UCSD-AML1 (cell line): ENCODE measurements around the gene SPPL3.

Source experiments
- DNase-seq: peaks from one replicate; lab custom pipeline; 2025; ENCODE audit not compliant: unreplicated experiment; lab: John Stamatoyannopoulos, UW

The SPPL3 gene

GRCh38 chr12:120879102-120879501, 25.1 kb downstream of the SPPL3 start:
- no peak for DNase-seq

GRCh38 chr12:120874547-120875245, 29.5 kb downstream of the SPPL3 start:
- no peak for DNase-seq

- no peak for DNase-seq
These were observed 30.9 kb downstream of the SPPL3 start for GRCh38 chr12:120873226-120873625.

GRCh38 chr12:120872487-120872886, 31.7 kb downstream of the SPPL3 start:
- peak; percentile 14 for DNase-seq

GRCh38 chr12:120870415-120870814, 33.7 kb downstream of the SPPL3 start:
- no peak for DNase-seq

- no peak for DNase-seq
These were observed 34.8 kb downstream of the SPPL3 start for GRCh38 chr12:120869376-120869775.

- DNase-seq: no peak
These were observed 38.0 kb downstream of the SPPL3 start for GRCh38 chr12:120866108-120866507.

GRCh38 chr12:120865098-120865497, 39.1 kb downstream of the SPPL3 start:
- no peak for DNase-seq

- DNase-seq: no peak
These were observed 41.5 kb downstream of the SPPL3 start for GRCh38 chr12:120862664-120863063.

GRCh38 chr12:120861074-120861795, 42.9 kb downstream of the SPPL3 start:
- no peak for DNase-seq

GRCh38 chr12:120858306-120859088, 45.7 kb downstream of the SPPL3 start:
- no peak for DNase-seq

- no peak for DNase-seq
These were observed 47.2 kb downstream of the SPPL3 start for GRCh38 chr12:120856980-120857379.

- no peak for DNase-seq
These were observed 48.2 kb downstream of the SPPL3 start for GRCh38 chr12:120855823-120856588.

- no peak for DNase-seq
These were observed 49.4 kb downstream of the SPPL3 start for GRCh38 chr12:120854804-120855203.

GRCh38 chr12:120853188-120853587, 51.0 kb downstream of the SPPL3 start:
- no peak for DNase-seq

GRCh38 chr12:120851944-120852343, 52.2 kb downstream of the SPPL3 start:
- DNase-seq: no peak

GRCh38 chr12:120851444-120851843, 52.7 kb downstream of the SPPL3 start:
- DNase-seq: no peak

- no peak for DNase-seq
These were observed 54.4 kb downstream of the SPPL3 start for GRCh38 chr12:120849765-120850164.

GRCh38 chr12:120847814-120848213, 56.3 kb downstream of the SPPL3 start:
- no peak for DNase-seq

GRCh38 chr12:120847392-120847791, 56.8 kb downstream of the SPPL3 start:
- DNase-seq: no peak

- DNase-seq: no peak
These were observed 57.4 kb downstream of the SPPL3 start for GRCh38 chr12:120846721-120847120.
